H9 (cell line): ENCODE measurements around the gene OAS2. TPM values are rescaled to one million over a fixed set of nuclear protein-coding genes. Genes with fewer than 3 reads are reported as not detected.
A peak's percentile ranks its signal among the peaks of the same experiment; 100 is the strongest.

Experiments
- DNase-seq: peaks from one replicate; pipeline ENCODE4 v3.0.0-alpha.2; 2017
- H2AFZ ChIP-seq: one replicate; pipeline ENCODE4 v1.6.1; 2013; ENCODE audit warnings: mild to moderate bottlenecking, low read length, control low read depth, moderate library complexity
- H2AK5ac ChIP-seq: 2 replicates; pipeline ENCODE4 v1.6.1; 2013; ENCODE audit warnings: low read length, control low read depth, mixed read lengths; ENCODE audit not compliant: insufficient read length
- H2BK120ac ChIP-seq: one replicate; pipeline ENCODE4 v1.6.1; 2013; ENCODE audit warnings: low read depth, mild to moderate bottlenecking, low read length, control low read depth, inconsistent platforms; ENCODE audit not compliant: poor library complexity, severe bottlenecking
- H2BK12ac ChIP-seq: 2 replicates; pipeline ENCODE4 v1.6.1; 2013; ENCODE audit warnings: low read length, control low read depth, mixed read lengths, low read depth; ENCODE audit not compliant: insufficient read length
- H2BK15ac ChIP-seq: 2 replicates; pipeline ENCODE4 v1.6.1; 2013; ENCODE audit warnings: low read depth, low read length, control low read depth
- H2BK20ac ChIP-seq: one replicate; pipeline ENCODE4 v1.6.1; 2013; ENCODE audit warnings: low read depth, mild to moderate bottlenecking, low read length, control low read depth, inconsistent platforms; ENCODE audit not compliant: poor library complexity, severe bottlenecking
- H2BK5ac ChIP-seq: 2 replicates; pipeline ENCODE4 v1.6.1; 2013; ENCODE audit warnings: low read length, control low read depth, mixed read lengths; ENCODE audit not compliant: insufficient read length
- H3K14ac ChIP-seq: 2 replicates; pipeline ENCODE4 v1.6.1; 2013; ENCODE audit warnings: low read length, control low read depth; ENCODE audit not compliant: insufficient read depth
- H3K18ac ChIP-seq: 2 replicates; pipeline ENCODE4 v1.6.1; 2013; ENCODE audit warnings: low read depth, mild to moderate bottlenecking, mixed read lengths, low read length, control low read depth; ENCODE audit not compliant: insufficient read length
- H3K23ac ChIP-seq: 2 replicates; pipeline ENCODE4 v1.6.1; 2013; ENCODE audit warnings: low read length, control low read depth, mixed read lengths, low read depth; ENCODE audit not compliant: insufficient read length
- H3K23me2 ChIP-seq: 2 replicates; pipeline ENCODE4 v1.6.1; 2013; ENCODE audit warnings: low read depth, mild to moderate bottlenecking, mixed read lengths, low read length, control low read depth; ENCODE audit not compliant: insufficient read length, poor library complexity, severe bottlenecking
- H3K27ac ChIP-seq: 2 replicates; pipeline ENCODE4 v1.5.1; 2013; ENCODE audit warnings: low read length, control low read depth, mixed read lengths, low read depth; ENCODE audit not compliant: insufficient read length
- H3K27me3 ChIP-seq: 2 replicates; pipeline ENCODE4 v1.6.1; 2013; ENCODE audit warnings: low read length, control low read depth, inconsistent platforms; ENCODE audit not compliant: insufficient read depth
- H3K4ac ChIP-seq: 2 replicates; pipeline ENCODE4 v1.6.1; 2013; ENCODE audit warnings: low read depth, mild to moderate bottlenecking, control low read depth, inconsistent platforms, low read length, moderate library complexity
- H3K4me1 ChIP-seq: 2 replicates; pipeline ENCODE4 v1.6.1; 2013; ENCODE audit warnings: low read length, control low read depth, inconsistent platforms; ENCODE audit not compliant: insufficient read depth
- H3K4me2 ChIP-seq: 2 replicates; pipeline ENCODE4 v1.6.1; 2013; ENCODE audit warnings: low read length, control low read depth, mixed read lengths; ENCODE audit not compliant: insufficient read length, insufficient read depth
- H3K56ac ChIP-seq: 2 replicates; pipeline ENCODE4 v1.6.1; 2013; ENCODE audit warnings: low read depth, mild to moderate bottlenecking, mixed read lengths, low read length, control low read depth; ENCODE audit not compliant: insufficient read length
- H3K79me1 ChIP-seq: 2 replicates; pipeline ENCODE4 v1.6.1; 2013; ENCODE audit warnings: low read depth, mild to moderate bottlenecking, moderate library complexity, low read length, control low read depth, inconsistent platforms; ENCODE audit not compliant: insufficient read depth, poor library complexity, severe bottlenecking
- H3K79me2 ChIP-seq: 2 replicates; pipeline ENCODE4 v1.6.1; 2013; ENCODE audit warnings: low read length, control low read depth, inconsistent platforms; ENCODE audit not compliant: insufficient read depth
- H3K9ac ChIP-seq: 2 replicates; pipeline ENCODE4 v1.6.1; 2013; ENCODE audit warnings: low read length, control low read depth, mixed read lengths; ENCODE audit not compliant: insufficient read length; ENCODE audit errors: extremely low read depth
- H3K9me3 ChIP-seq: one replicate; pipeline ENCODE4 v1.6.1; 2013; ENCODE audit warnings: low read depth, low read length, inconsistent platforms; ENCODE audit not compliant: control insufficient read depth
- H3T11ph ChIP-seq: one replicate; pipeline ENCODE4 v1.6.1; 2013; ENCODE audit warnings: mild to moderate bottlenecking, low read length, control low read depth, inconsistent platforms
- H4K20me1 ChIP-seq: one replicate; pipeline ENCODE4 v1.6.1; 2013; ENCODE audit not compliant: control insufficient read depth, insufficient read length, insufficient read depth
- H4K5ac ChIP-seq: 2 replicates; pipeline ENCODE4 v1.6.1; 2013; ENCODE audit warnings: low read depth, mild to moderate bottlenecking, mixed read lengths, low read length, control low read depth; ENCODE audit not compliant: insufficient read length
- H4K8ac ChIP-seq: replicated peaks from 2 replicates; pipeline ENCODE4 v1.6.1; 2013; ENCODE audit warnings: low read length, control low read depth, mixed read lengths, low read depth; ENCODE audit not compliant: insufficient read length
- H4K91ac ChIP-seq: 2 replicates; pipeline ENCODE4 v1.6.1; 2013; ENCODE audit warnings: low read depth, mild to moderate bottlenecking, moderate library complexity, mixed read lengths, low read length, control low read depth; ENCODE audit not compliant: insufficient read length
- H3K27ac Mint-ChIP-seq, 3 experiments: 2 replicates in 2 of 3; 3 replicates in 1 of 3; pipeline ENCODE4 v1.8.0; 2020 to 2021; ENCODE audit warnings: mixed read lengths in 3 of 3, mild to moderate bottlenecking in 1 of 3, moderate library complexity in 1 of 3
- H3K27me3 Mint-ChIP-seq: 2 replicates; pipeline ENCODE4 v1.8.0; 2021; ENCODE audit warnings: low read depth, mild to moderate bottlenecking, moderate library complexity, mixed read lengths
- H3K36me3 Mint-ChIP-seq, 3 experiments: 2 replicates in 2 of 3; 3 replicates in 1 of 3; pipeline ENCODE4 v1.8.0; 2020 to 2021; ENCODE audit warnings: low read depth in 3 of 3, mixed read lengths in 3 of 3; ENCODE audit not compliant: insufficient read depth in 1 of 3
- H3K4me1 Mint-ChIP-seq, 2 experiments: 2 replicates each; pipeline ENCODE4 v1.8.0; 2020; ENCODE audit warnings: mixed read lengths in 2 of 2
- H3K4me3 Mint-ChIP-seq, 2 experiments: 2 replicates in 1 of 2; 3 replicates in 1 of 2; pipeline ENCODE4 v1.8.0; 2020 to 2021; ENCODE audit warnings: mild to moderate bottlenecking in 2 of 2, mixed read lengths in 2 of 2, moderate library complexity in 1 of 2
- H3K9me3 Mint-ChIP-seq, 2 experiments: 2 replicates in 1 of 2; 3 replicates in 1 of 2; pipeline ENCODE4 v1.8.0; 2020; ENCODE audit warnings: mild to moderate bottlenecking in 2 of 2, mixed read lengths in 2 of 2, moderate library complexity in 1 of 2
- CTCF ChIP-seq: fragments of 200-600 bp; sonication (generic); conservative IDR thresholded peaks from 3 replicates; pipeline ENCODE4 v1.8.0; 2021; ENCODE audit warnings: antibody characterized with exemption, mild to moderate bottlenecking
- WGBS: extraction: QIAGEN DNeasy Blood & Tissue Kit; methylation state at CpG from one replicate; pipeline ENCODE4 v1.1.7; 2013; ENCODE audit warnings: missing lambda C conversion rate, low lambda C conversion rate, mixed read lengths; ENCODE audit not compliant: insufficient read length; ENCODE audit errors: extremely low coverage; 5-methylcytosine and 5-hydroxymethylcytosine counted together
- total RNA-seq: library from RNA; stranded (reverse); gene quantifications from 2 replicates; pipeline ENCODE4 v1.2.1, GENCODE V29; 2021

Gene OAS2
- total RNA-seq, 1 experiment from 2014 or later: not detected

- TF ChIP-seq CTCF: no peak
- Mint-ChIP-seq H3K9me3 (peaks cover 4 to 6% of the 10 kb centered on the region in 2 experiments), H3K27ac (no peak overlapping the region)
Observed at GRCh38 chr12:113002155-113002554, 23.8 kb downstream of the OAS2 start.

More at GRCh38 chr12:113002155-113002554, 23.8 kb downstream of the OAS2 start:
- Histone ChIP-seq H3K79me2 (no peaks in the 10 kb centered on the region), H3T11ph (no peak overlapping the region), H3K27ac (no peak overlapping the region), H3K4ac (no peak overlapping the region), H4K5ac (no peak overlapping the region), H2AK5ac (no peak overlapping the region), H3K23ac (no peak overlapping the region), H2BK15ac (no peak overlapping the region), H2AFZ (no peak overlapping the region), H2BK12ac (no peak overlapping the region), H2BK5ac (no peak overlapping the region), H3K18ac (no peak overlapping the region), H3K27me3 (no peaks in the 10 kb centered on the region), H2BK120ac (no peak overlapping the region), H4K91ac (no peak overlapping the region), H3K56ac (no peak overlapping the region), H3K4me1 (no peaks in the 10 kb centered on the region), H4K8ac (no peak overlapping the region), H3K9me3 (no peaks in the 10 kb centered on the region), H3K9ac (no peak overlapping the region), H4K20me1 (no peaks in the 10 kb centered on the region), H3K23me2 (no peaks in the 10 kb centered on the region), H2BK20ac (no peak overlapping the region), H3K79me1 (no peaks in the 10 kb centered on the region), H3K14ac (no peak overlapping the region), H3K4me2 (no peak overlapping the region)
- 0 out of 4 replicates have a peak, but pooled peaks cover 0 to 2% of the 10 kb centered on the region in 2 experiments for H3K4me1 Mint-ChIP-seq
- H3K4me3 Mint-ChIP-seq: no peak overlapping the region
- H3K36me3 Mint-ChIP-seq: peaks cover 0 to 4% (median 0%) of the 10 kb centered on the region in 3 experiments; a peak in 2 of 7 replicates
- WGBS: no CpG with 5 or more reads among the region's 4 CpGs
- peak; percentile 20 for DNase-seq
- H3K27me3 Mint-ChIP-seq: peaks cover 29% of the 10 kb centered on the region
